ENCODE data around the gene DDX39A.

DNA sequence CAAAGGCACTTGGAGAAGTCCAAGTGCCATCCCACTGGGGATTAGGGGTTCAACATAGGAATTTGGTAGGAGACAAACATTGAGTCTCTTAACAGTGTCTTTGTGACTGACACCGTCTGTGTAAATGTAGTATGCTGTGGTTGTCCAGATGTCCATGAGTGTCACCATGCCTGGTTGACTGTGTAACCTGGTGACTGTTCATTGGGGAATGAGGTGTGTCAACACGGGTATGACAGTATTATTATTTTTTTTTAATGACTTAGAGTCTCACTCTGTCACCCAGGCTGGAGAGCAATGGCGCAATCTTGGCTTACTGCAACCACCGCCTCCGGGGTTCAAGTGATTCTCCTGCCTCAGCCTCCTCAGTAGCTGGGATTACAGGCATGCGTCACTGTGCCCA lies 30.2 kb upstream of the DDX39A start:
- TF ChIP-seq, protein P1, sequence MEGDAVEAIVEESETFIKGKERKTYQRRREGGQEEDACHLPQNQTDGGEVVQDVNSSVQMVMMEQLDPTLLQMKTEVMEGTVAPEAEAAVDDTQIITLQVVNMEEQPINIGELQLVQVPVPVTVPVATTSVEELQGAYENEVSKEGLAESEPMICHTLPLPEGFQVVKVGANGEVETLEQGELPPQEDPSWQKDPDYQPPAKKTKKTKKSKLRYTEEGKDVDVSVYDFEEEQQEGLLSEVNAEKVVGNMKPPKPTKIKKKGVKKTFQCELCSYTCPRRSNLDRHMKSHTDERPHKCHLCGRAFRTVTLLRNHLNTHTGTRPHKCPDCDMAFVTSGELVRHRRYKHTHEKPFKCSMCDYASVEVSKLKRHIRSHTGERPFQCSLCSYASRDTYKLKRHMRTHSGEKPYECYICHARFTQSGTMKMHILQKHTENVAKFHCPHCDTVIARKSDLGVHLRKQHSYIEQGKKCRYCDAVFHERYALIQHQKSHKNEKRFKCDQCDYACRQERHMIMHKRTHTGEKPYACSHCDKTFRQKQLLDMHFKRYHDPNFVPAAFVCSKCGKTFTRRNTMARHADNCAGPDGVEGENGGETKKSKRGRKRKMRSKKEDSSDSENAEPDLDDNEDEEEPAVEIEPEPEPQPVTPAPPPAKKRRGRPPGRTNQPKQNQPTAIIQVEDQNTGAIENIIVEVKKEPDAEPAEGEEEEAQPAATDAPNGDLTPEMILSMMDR (IDR thresholded peaks at IDR 0.05; ENCODE audit: poor library complexity, severe bottlenecking) = no peak
- TF ChIP-seq POLR2AphosphoS5 (IDR thresholded peaks at IDR 0.05) (no peak), EP300 (conservative IDR thresholded peaks at IDR 0.05; ENCODE audit: poor library complexity, severe bottlenecking) (no peak)
